GM12892 (cell line): ENCODE results near the gene SNU13. TPM values are rescaled to one million over a fixed set of nuclear protein-coding genes. Genes with fewer than 3 reads are reported as not detected.
"Not testable (repeated sequence)": the region's sequence is repeated elsewhere in the genome, so short reads cannot be mapped to it uniquely, and the experiment has no call there.

Source experiments
- DNase-seq: peaks from one replicate; pipeline ENCODE4 v3.0.0; 2011; ENCODE audit not compliant: insufficient read length
- FAIRE-seq: peaks from 2 replicates; lab custom pipeline; 2011; peaks lifted over from hg19 to GRCh38; lab: Jason Lieb, UNC
- POLR2A ChIP-seq: IDR thresholded peaks from 2 replicates; pipeline ENCODE4 v1.6.1; 2011; ENCODE audit warnings: low read depth, low read length, control low read depth
- POLR2AphosphoS5 ChIP-seq: IDR thresholded peaks from 2 replicates; pipeline ENCODE4 v1.6.1; 2011; ENCODE audit warnings: low read depth, low read length, control low read depth
- TAF1 ChIP-seq: IDR thresholded peaks from 2 replicates; pipeline ENCODE4 v1.6.1; 2011; ENCODE audit warnings: low read depth, mild to moderate bottlenecking, control low read depth, low read length, borderline replicate concordance
- polyA plus RNA-seq: library from polyadenylated mRNA; unstranded; fragments of >200 nt; gene quantifications from one replicate; pipeline ENCODE4 v1.2.1, GENCODE V29; 2012; ENCODE audit warnings: missing spikeins, inconsistent platforms; ENCODE audit not compliant: missing spikeins

SNU13 gene
- polyA plus RNA-seq, result 140 TPM

DNA sequence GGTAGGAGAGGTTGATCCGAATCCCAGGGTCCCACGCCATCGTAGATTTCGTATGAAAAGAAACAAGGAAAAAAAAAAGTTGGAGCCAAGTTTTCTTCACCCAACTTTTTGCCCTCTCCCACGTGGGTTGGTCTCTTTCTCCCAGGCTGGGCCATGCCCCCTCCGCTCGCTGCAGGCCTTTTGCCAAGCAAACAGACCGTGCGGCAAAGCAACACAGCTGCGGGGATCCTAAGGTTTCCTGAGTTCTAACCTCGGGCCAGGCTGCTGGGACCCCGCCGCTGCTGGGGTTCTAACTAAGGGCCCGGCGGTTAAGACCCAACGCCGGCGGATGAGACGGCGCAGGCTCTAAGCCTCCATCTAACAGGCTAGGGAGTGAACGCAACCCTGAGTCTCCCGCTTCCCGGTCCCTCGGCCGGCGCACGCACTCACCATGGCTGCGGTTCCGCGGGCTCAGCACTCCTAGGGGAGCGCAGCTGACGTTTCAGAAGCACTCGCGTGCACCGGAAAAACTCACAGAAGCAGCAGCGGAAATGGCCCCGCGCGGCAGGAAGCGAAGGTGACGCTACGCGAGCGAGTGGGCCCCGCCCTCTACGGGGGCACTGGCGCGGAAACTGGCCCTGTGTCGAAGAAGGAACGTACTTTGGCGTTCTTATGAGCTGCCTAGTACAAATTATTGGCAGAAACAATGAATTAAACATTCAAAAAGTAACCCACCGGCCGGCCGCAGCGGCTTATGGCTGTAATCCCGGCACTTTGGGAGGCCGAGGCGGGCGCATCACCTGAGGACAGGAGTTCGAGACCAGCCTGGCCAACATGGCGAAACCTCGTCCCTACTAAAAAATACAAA lies at the start of gene SNU13:
Gene SNU13, minus strand, starts transcription at position 503 of the 847 bp plus-strand sequence. Its CDS starts 71 bp downstream, at position 432.
- peak; percentile 96 for TF ChIP-seq TAF1
- TF ChIP-seq POLR2AphosphoS5, result peak; percentile 80
- peak; percentile 86; the same call in 1 of the 2 replicates for TF ChIP-seq POLR2A
- FAIRE-seq, result peak; percentile 100
- peak; percentile 93 for DNase-seq

DNA sequence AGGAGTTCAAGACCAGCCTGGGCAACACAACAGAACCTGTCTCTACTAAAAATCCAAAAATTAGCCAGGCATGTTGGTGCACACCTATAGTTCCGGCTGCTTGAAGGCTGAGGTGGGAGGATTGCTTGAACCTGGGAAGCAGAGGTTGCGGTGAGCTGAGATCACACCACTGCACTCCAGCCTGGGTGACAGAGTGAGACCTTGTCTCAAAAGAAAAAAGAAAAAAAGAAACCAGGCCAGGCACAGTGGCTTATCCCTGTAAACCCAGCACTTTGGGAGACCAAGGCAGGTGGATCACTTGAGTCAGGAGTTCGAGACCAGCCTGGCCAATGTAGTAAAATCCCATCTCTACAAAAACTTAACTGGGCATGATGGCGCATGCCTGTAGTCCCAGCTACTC lies 44.6 kb upstream of the SNU13 start:
- FAIRE-seq, DNase-seq: not testable (repeated sequence)

DNA sequence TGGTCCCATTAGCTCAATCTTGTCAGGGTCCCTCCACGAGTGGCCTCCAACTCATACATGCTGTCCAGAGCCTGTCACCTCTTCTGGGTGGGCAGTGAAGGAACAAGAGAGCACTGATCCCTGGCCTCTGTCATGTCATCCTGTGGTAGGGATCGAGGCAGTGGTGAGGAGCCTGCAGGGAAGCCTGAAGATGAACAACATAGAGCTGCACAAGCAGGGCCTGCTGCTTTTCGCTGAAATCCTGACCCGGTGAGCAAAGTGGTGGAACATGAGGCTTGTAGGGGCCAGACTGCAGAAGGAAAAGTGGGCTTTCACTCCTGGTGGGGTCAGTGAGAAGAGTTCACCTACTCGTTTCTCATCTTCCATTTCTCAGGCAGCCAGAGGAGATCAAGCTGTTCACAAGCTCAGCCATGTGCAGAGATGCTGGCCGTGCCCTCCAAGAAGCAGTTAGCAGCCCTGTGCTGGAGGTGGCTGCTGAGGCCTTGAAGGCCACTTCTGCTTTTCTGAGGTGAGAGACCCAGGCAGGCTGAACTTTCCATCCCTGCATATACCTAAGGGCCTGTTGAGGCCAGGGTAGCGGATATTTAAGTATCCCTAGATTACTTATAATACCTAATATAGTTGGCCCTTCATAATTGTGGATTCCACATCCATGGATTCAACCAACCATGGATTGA lies 43.6 kb upstream of the SNU13 start:
- peak; percentile 56 for FAIRE-seq
- TF ChIP-seq POLR2A (no peak), TAF1 (no peak)
- DNase-seq, result no peak

DNA sequence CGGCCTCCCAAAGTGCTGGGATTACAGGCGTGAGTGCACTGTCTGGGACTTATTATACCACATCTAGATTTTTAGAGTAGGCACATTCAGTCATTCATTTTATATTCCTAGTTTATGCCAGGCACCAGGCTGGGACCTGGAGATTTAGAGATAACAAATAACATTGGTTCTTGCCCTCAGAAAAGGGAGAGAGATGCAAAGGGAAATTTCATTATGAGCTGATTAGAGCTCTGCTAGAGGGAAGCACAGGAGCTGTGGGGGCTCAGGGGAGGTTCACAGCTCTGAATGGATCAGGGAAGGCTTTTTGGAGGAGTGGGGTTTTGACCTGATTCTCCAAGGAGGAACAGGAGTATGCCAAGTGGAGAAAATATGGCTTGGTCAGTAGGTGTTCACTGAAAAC lies 42.9 kb upstream of the SNU13 start:
- no peak for FAIRE-seq
- DNase-seq, result no peak
- no peak for TF ChIP-seq POLR2AphosphoS5
- no peak for TF ChIP-seq TAF1
- TF ChIP-seq POLR2A, result no peak

DNA sequence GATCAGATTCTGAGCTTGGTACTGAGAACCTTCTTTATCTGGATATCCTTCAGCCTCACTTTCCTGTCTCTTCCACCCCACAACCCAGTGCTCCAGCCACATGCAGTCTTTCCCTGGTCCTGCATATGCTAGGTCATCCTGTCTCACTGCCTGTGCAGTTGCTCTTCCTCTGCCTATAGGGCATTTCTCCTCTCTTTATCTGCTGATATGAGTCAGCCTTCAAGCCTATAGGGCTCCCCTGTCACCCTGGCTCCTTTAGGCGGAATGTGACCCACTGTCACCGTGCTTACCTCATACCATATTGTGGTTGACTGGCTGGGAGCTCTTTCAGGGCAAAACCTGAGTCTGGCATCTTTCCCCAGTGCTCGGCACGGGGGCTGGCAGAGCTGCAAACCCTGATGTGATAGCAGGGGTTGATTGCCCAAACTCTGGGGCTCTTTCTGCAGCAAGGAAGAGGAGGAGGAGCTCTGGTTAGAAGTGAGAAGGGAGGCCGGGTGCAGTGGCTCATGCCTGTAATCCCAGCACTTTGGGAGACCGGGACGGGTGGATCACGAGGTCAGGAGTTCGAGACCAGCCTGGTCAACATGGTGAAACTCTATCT lies 36.9 kb upstream of the SNU13 start:
- no peak for FAIRE-seq
- DNase-seq, result no peak
- TF ChIP-seq POLR2A (no peak), TAF1 (no peak), POLR2AphosphoS5 (no peak)

DNA sequence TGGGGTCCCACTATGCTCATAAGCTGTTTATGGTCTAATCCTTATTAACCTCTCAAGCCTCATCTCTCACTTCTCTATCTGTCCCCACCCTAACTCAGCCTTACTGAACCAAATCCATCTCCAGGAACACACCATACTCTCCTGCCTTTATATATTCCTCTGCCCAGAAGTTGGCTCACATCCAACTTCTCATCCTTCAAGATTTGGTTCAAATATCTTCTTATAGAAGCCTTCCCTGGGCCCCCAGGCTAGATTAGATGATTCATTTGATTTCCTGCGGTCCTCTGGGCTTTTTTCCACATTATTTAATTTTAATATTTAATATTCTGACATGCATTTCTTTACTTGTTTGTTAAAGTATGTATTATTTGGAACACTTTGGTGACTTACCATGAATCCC lies 33.8 kb upstream of the SNU13 start:
- no peak for TF ChIP-seq TAF1
- no peak for TF ChIP-seq POLR2AphosphoS5
- TF ChIP-seq POLR2A, result no peak
- FAIRE-seq (no peak), DNase-seq (no peak)

DNA sequence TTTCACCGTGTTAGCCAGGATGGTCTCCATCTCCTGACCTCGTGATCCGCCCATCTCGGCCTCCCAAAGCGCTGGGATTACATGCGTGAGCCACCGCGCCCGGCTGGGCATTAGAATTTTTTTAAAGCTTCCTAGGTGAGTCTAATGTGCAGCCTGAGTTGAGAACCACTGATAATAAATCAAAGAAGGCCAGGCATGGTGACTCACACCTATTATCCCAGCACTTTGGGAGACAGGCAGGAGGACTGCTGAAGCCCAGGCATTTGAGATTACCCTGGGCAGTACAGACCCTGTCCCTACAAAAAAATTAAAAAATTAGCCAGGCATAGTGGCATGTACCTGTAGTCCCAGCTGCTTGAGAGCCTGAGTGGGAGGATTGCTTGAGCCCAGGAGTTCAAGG lies 24.3 kb upstream of the SNU13 start:
- DNase-seq (no peak), FAIRE-seq (no peak)
- TF ChIP-seq POLR2AphosphoS5 (no peak), TAF1 (no peak), POLR2A (no peak)

DNA sequence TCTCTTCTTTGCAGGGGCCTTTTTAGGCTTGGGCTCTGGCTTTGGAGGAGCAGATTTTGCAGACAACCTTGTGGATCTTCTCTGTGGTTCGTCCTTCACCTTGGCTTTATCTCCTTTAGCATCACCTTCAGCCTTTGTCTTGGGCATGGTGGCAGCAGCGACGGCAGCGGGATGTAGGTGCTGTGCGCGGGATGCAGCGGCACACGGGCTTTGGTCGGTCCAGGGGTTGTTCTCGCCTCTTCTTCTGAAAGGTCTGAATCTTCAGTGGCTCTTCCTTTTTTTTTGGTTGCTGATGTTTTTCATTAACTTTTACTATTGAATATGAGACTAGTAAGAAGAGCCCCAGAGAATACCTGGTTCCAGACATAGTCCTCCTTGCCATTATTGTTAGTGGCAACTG lies 20.7 kb upstream of the SNU13 start:
- TF ChIP-seq TAF1 (no peak), POLR2A (no peak), POLR2AphosphoS5 (no peak)
- no peak for DNase-seq
- FAIRE-seq, result no peak

DNA sequence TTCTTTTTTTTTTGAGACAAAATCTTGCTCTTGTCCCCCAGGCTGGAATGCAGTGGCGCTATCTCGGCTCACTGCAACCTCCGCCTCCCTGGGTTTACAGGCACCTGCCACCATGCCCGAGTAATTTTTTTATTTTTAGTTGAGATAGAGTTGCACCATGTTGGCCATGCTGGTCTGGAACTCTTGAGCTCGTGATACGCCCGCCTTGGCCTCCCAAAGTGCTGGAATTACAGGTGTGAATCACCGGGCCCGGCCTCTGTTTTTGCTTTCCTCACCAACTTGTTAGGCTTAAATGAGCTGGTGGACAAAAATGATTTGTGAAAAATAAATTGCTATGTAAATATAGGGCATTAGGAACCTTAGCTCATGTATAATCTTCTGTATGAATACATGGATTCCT lies 14.1 kb upstream of the SNU13 start:
- TF ChIP-seq POLR2A (no peak), POLR2AphosphoS5 (no peak), TAF1 (no peak)
- DNase-seq (no peak), FAIRE-seq (no peak)

DNA sequence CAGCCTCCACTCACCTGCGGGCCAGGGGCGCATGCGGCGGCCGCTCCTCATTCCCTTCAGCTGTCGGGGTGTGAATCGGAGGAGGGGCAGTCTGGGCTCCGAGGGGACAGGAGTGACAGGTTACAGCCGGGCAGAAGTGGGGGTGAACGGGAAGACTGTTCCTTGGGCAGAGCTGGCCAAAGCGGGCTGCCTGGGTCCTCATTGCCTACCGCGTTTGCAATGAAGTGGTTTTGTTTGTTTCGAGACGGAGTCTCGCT lies 11.4 kb upstream of the SNU13 start:
- TF ChIP-seq POLR2A, result no peak
- no peak for TF ChIP-seq TAF1
- TF ChIP-seq POLR2AphosphoS5, result no peak
- FAIRE-seq (no peak), DNase-seq (no peak)

DNA sequence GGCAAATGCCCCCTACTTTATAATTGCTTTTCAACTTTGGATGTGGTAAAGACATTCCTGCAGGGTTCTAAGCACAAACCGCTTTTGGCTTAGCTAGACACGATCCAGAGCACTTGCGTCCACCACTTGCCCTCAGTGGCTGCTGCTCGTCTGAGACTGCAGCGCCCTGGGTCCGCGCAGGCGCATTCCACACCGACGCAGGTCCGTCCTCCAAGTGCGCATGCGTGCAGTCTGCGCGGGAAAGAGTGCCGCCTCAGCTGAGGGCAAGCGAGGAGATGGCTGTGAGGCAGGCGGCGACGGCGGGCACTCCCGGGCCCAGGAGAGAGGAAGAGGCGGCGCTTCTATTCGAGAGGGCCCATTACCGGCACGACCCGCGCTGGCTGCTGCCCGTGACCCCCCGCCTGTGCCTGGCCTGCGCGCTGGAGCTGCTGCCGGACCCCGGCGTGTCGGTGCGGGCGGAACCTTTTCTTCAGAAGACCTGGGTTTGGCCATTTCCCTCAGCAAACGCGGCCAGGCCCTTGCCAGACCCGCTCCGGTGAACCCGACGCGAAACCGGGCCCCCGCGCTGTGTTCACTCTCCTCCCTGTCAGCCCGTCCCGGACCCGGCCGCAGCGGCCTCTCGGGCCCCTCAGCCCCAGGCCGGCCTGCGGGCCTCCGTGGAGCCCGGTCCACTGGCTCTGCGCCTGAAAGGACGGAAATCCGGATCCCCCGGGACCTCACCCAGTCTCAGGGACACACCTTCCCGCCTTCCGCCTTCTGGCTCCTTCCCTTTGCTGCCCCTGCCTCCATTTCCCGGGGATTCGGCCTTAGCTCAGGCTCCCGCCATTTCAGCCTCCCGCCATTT lies 10.8 kb upstream of the SNU13 start, which contains the start of gene MEI1:
Gene MEI1, plus strand, starts transcription at position 240 of the 844 bp plus-strand sequence. Its CDS starts 36 bp downstream, at position 276.
- DNase-seq, result peak; percentile 93
- no peak for TF ChIP-seq TAF1
- peak; percentile 94 for FAIRE-seq
